HepG2 (cell line): ENCODE data around the gene DHRS7. TPM values are rescaled to one million over a fixed set of nuclear protein-coding genes. Genes with fewer than 3 reads are reported as not detected.

Experiments
- EHMT2 ChIP-seq: fragments of 200-600 bp; sonication (generic); IDR thresholded peaks from 2 replicates; pipeline ENCODE4 v1.7.0; 2017; ENCODE audit warnings: antibody characterized with exemption, low read depth, low read length, borderline replicate concordance
- JUND ChIP-seq: sonication (generic); formaldehyde crosslinking; IDR thresholded peaks from 2 replicates; pipeline ENCODE4 v1.8.0; 2022; ENCODE audit warnings: mild to moderate bottlenecking, missing genetic modification reagents
- KIAA2018 ChIP-seq: sonication (generic); formaldehyde crosslinking; IDR thresholded peaks from 2 replicates; pipeline ENCODE4 v1.5.0; 2020; ENCODE audit warnings: mild to moderate bottlenecking, missing genetic modification reagents, borderline replicate concordance
- KMT2B ChIP-seq: IDR thresholded peaks from 2 replicates; pipeline ENCODE4 v1.6.1; 2016; ENCODE audit warnings: missing genetic modification reagents, missing compliant biosample characterization
- MEIS1 ChIP-seq: sonication (generic); formaldehyde crosslinking; IDR thresholded peaks from 2 replicates; pipeline ENCODE4 v1.9.0; 2021; ENCODE audit warnings: mild to moderate bottlenecking, missing genetic modification reagents, moderate library complexity, borderline replicate concordance
- ZBTB49 ChIP-seq: sonication (generic); formaldehyde crosslinking; IDR thresholded peaks from 2 replicates; pipeline ENCODE4 v1.4.0; 2020; ENCODE audit warnings: missing genetic modification reagents, borderline replicate concordance
- ZNF407 ChIP-seq: sonication (generic); formaldehyde crosslinking; IDR thresholded peaks from one replicate; pipeline ENCODE4 v1.5.1; 2020; ENCODE audit warnings: mild to moderate bottlenecking, missing genetic modification reagents; ENCODE audit errors: not compliant biosample characterization
- ZNF432 ChIP-seq: sonication (generic); formaldehyde crosslinking; IDR thresholded peaks from 2 replicates; pipeline ENCODE4 v1.5.0; 2020; ENCODE audit warnings: missing genetic modification reagents, mild to moderate bottlenecking, borderline replicate concordance
- polyA plus RNA-seq, 8 experiments: library from polyadenylated mRNA; depleted of rRNA in 3 of 8; stranded (reverse) in 7 of 8; unstranded in 1 of 8; fragments of >200 nt; fragmentation: Illumina TruSeq in 4 of 8; extraction: Trizol in 4 of 8; gene quantifications; 2 replicates each; pipeline versions ENCODE4 v1.2.1 to v1.2.3, GENCODE V29; 2011 to 2016; ENCODE audit warnings: low read depth in 4 of 8, missing spikeins in 1 of 8, mixed read lengths in 1 of 8; ENCODE audit not compliant: insufficient read depth in 1 of 8
- total RNA-seq, 5 experiments: library from RNA; depleted of rRNA; stranded (reverse); fragments of >200 nt; fragmentation: Illumina TruSeq; extraction: Trizol; gene quantifications; 2 replicates each; pipeline ENCODE4 v1.2.3, GENCODE V29; 2016; ENCODE audit warnings: low read depth in 1 of 5

DHRS7 gene
- total and polyA plus RNA-seq, 2 of the 13 experiments (the other 11 are each of a cell fraction or from before 2014, with no cell fraction given) = 20.8 to 44.4 TPM

- TF ChIP-seq KIAA2018 (CRISPR knock-in tag) (no peak), ZNF407 (peak; percentile 96), ZBTB49 (no peak), ZNF432 (CRISPR knock-in tag) (no peak), EHMT2 (no peak), MEIS1 (CRISPR knock-in tag) (peak; percentile 51; the same call in 1 of the 2 replicates), KMT2B (peak; percentile 70; the same call in 1 of the 2 replicates), JUND (CRISPR knock-in tag) (no peak)
These were observed at the start of gene DHRS7 (continued) for GRCh38 chr14:60164712-60165546.
